Astrocyte (in vitro differentiated cells and primary cell): Measurements from ENCODE around the gene EMC6. TPM values are rescaled to one million over a fixed set of nuclear protein-coding genes. Genes with fewer than 3 reads are reported as not detected.

ENCODE experiments used
- DNase-seq: peaks from one replicate; pipeline ENCODE4 v3.0.0-alpha.2; 2010; ENCODE audit warnings: low read depth
- FAIRE-seq: peaks from 2 replicates; lab custom pipeline; 2011; peaks lifted over from hg19 to GRCh38; lab: Jason Lieb, UNC
- H2AFZ ChIP-seq: 2 replicates; pipeline ENCODE4 v1.6.0; 2012; ENCODE audit warnings: low read depth, low read length, inconsistent platforms
- H3K27ac ChIP-seq: 2 replicates; pipeline ENCODE4 v1.5.1; 2011; ENCODE audit warnings: low read depth, low read length, inconsistent platforms
- H3K27me3 ChIP-seq: 2 replicates; pipeline ENCODE4 v1.6.0; 2011; ENCODE audit warnings: low read length, inconsistent platforms; ENCODE audit not compliant: insufficient read depth
- H3K36me3 ChIP-seq: 2 replicates; pipeline ENCODE4 v1.5.1; 2011; ENCODE audit warnings: low read length, inconsistent platforms; ENCODE audit not compliant: insufficient read depth
- H3K4me1 ChIP-seq: 2 replicates; pipeline ENCODE4 v1.5.1; 2011; ENCODE audit warnings: low read length, inconsistent platforms; ENCODE audit not compliant: insufficient read depth
- H3K4me2 ChIP-seq: 2 replicates; pipeline ENCODE4 v1.6.0; 2012; ENCODE audit warnings: low read length, inconsistent platforms
- H3K4me3 ChIP-seq: 2 replicates; pipeline ENCODE4 v1.5.1; 2011; ENCODE audit warnings: low read depth, mild to moderate bottlenecking, low read length, inconsistent platforms; ENCODE audit not compliant: insufficient read depth
- H3K79me2 ChIP-seq: 2 replicates; pipeline ENCODE4 v1.6.0; 2012; ENCODE audit warnings: mild to moderate bottlenecking, low read length, inconsistent platforms; ENCODE audit not compliant: insufficient read depth
- H3K9ac ChIP-seq: 2 replicates; pipeline ENCODE4 v1.6.0; 2012; ENCODE audit warnings: mild to moderate bottlenecking, low read length, inconsistent platforms
- H3K9me3 ChIP-seq: 2 replicates; pipeline ENCODE4 v1.5.1; 2012; ENCODE audit warnings: low read depth, mild to moderate bottlenecking, low read length, inconsistent platforms; ENCODE audit not compliant: insufficient read depth
- H4K20me1 ChIP-seq: 2 replicates; pipeline ENCODE4 v1.6.0; 2012; ENCODE audit warnings: low read length, inconsistent platforms; ENCODE audit not compliant: insufficient read depth
- H3K27ac Mint-ChIP-seq: one replicate; pipeline ENCODE4 v1.8.0; 2021; ENCODE audit warnings: mild to moderate bottlenecking, mixed read lengths; ENCODE audit not compliant: unreplicated experiment
- H3K27me3 Mint-ChIP-seq: one replicate; pipeline ENCODE4 v1.8.0; 2021; ENCODE audit warnings: low read depth, mixed read lengths; ENCODE audit not compliant: unreplicated experiment
- H3K36me3 Mint-ChIP-seq: one replicate; pipeline ENCODE4 v1.8.0; 2021; ENCODE audit warnings: low read depth, mixed read lengths; ENCODE audit not compliant: unreplicated experiment
- H3K4me1 Mint-ChIP-seq: one replicate; pipeline ENCODE4 v1.8.0; 2021; ENCODE audit warnings: low read depth, mixed read lengths; ENCODE audit not compliant: unreplicated experiment
- H3K4me3 Mint-ChIP-seq: one replicate; pipeline ENCODE4 v1.8.0; 2021; ENCODE audit warnings: mild to moderate bottlenecking, moderate library complexity, mixed read lengths; ENCODE audit not compliant: unreplicated experiment
- H3K9me3 Mint-ChIP-seq: one replicate; pipeline ENCODE4 v1.8.0; 2021; ENCODE audit warnings: mild to moderate bottlenecking, mixed read lengths; ENCODE audit not compliant: unreplicated experiment
- EZH2 ChIP-seq: IDR thresholded peaks from 2 replicates; pipeline ENCODE4 v1.6.1; 2012; ENCODE audit warnings: mild to moderate bottlenecking, low read length, inconsistent platforms; ENCODE audit not compliant: insufficient read depth
- total RNA-seq: library from RNA; stranded (reverse); gene quantifications from 2 replicates; pipeline ENCODE4 v1.2.1, GENCODE V29; 2021
- TF ChIP-seq, protein P1 (sequence below): IDR thresholded peaks from 2 replicates; pipeline ENCODE4 v1.5.1; 2011; ENCODE audit warnings: low read depth, mild to moderate bottlenecking, inconsistent platforms, low read length, moderate library complexity; ENCODE audit not compliant: insufficient read depth

Gene EMC6
- total RNA-seq, 1 donor from 2014 or later: 52.2 TPM

DNA sequence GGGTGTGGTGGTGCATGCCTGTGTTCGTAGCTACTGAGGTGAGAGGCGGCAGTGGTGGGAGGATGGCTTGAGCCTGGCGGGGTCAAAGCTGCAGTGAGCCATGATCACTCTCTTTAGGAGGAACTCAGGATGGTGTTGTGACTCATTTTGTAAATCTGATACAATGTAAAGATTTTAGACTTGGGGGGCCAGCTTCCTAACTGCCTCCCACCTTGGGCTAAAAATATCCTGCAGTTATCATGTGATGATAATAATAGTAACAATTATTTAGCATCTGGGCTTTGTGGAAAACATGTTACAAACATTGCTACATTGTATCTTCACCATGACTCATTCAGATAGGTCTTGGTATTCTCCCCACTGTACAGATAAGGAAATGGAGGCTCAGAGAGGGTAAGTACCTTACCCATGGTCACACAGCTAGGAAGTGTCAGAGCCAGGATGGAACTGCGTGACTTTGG lies 24.7 kb upstream of the EMC6 start:
- FAIRE-seq (no peak), DNase-seq (no peak)
- Histone ChIP-seq H3K27me3 (no peaks in the 10 kb centered on the region), H2AFZ (no peak overlapping the region), H3K4me1 (no peaks in the 10 kb centered on the region), H4K20me1 (peaks cover 9% of the 10 kb centered on the region), H3K4me3 (no peak overlapping the region), H3K79me2 (no peaks in the 10 kb centered on the region), H3K27ac (no peak overlapping the region), H3K4me2 (no peak overlapping the region), H3K36me3 (peaks cover 5% of the 10 kb centered on the region), H3K9me3 (no peaks in the 10 kb centered on the region), H3K9ac (no peak overlapping the region)
- Mint-ChIP-seq H3K9me3 (no peaks in the 10 kb centered on the region), H3K4me1 (peaks cover 15% of the 10 kb centered on the region), H3K36me3 (peaks cover 16% of the 10 kb centered on the region), H3K27ac (no peak overlapping the region), H3K4me3 (no peak overlapping the region), H3K27me3 (no peaks in the 10 kb centered on the region)
- no peak for TF ChIP-seq EZH2
- TF ChIP-seq, protein P1, sequence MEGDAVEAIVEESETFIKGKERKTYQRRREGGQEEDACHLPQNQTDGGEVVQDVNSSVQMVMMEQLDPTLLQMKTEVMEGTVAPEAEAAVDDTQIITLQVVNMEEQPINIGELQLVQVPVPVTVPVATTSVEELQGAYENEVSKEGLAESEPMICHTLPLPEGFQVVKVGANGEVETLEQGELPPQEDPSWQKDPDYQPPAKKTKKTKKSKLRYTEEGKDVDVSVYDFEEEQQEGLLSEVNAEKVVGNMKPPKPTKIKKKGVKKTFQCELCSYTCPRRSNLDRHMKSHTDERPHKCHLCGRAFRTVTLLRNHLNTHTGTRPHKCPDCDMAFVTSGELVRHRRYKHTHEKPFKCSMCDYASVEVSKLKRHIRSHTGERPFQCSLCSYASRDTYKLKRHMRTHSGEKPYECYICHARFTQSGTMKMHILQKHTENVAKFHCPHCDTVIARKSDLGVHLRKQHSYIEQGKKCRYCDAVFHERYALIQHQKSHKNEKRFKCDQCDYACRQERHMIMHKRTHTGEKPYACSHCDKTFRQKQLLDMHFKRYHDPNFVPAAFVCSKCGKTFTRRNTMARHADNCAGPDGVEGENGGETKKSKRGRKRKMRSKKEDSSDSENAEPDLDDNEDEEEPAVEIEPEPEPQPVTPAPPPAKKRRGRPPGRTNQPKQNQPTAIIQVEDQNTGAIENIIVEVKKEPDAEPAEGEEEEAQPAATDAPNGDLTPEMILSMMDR: no peak

DNA sequence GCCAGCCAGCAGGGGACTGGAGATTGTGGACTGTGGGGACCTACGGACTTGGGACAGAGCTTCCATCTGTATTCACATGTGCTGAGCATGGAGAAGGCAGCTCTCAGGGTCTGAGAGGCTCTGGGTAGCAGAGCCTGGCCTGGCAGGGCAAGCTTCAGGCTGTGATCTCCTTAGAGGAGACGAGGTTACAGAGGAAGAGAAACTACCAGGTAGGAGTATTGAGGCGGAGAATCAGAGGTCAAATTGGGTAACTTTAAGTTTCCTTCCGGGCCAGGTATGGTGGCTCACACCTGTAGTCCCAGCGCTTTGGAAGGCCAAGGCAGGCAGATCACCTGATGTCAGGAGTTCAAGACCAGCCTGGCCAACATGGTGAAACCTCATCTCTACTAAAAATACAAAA lies 23.3 kb upstream of the EMC6 start:
- H3K4me2 ChIP-seq: no peak overlapping the region
- no peak for FAIRE-seq
- no peaks in the 10 kb centered on the region for H3K27me3 Mint-ChIP-seq

DNA sequence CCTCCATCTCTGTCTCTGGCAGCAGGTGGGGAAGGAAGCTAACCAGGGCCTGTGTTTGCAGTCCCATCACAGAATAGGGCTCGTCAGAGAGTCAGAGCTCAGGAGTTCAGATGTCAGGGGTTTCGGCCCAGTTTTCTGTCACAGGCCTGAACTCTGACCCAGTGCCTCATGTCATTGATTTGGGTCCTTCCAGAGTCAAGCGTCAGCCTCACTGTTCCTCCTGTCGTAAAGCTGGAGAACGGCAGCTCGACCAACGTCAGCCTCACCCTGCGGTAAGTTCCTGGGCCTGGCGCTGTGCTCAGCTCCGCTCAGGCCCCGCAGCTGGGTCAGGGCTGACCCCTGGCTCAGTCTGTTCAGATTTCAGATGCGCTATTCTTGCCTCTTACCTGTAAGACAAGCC lies 21.4 kb upstream of the EMC6 start:
- H3K9ac ChIP-seq: no peak overlapping the region
- H3K27ac ChIP-seq: no peak overlapping the region
- no peak for FAIRE-seq
- no peaks in the 10 kb centered on the region for H3K4me1 ChIP-seq
- no peaks in the 10 kb centered on the region for H3K79me2 ChIP-seq
- no peak overlapping the region for H2AFZ ChIP-seq
- H4K20me1 ChIP-seq: peaks cover 9% of the 10 kb centered on the region
- TF ChIP-seq, protein P1: no peak
- TF ChIP-seq EZH2: no peak
- H3K4me2 ChIP-seq: no peak overlapping the region
- no peaks in the 10 kb centered on the region for H3K27me3 ChIP-seq
- H3K4me3 ChIP-seq: no peak overlapping the region
- Mint-ChIP-seq H3K36me3 (peaks cover 21% of the 10 kb centered on the region), H3K27me3 (no peaks in the 10 kb centered on the region), H3K4me1 (peaks cover 5% of the 10 kb centered on the region), H3K4me3 (no peak overlapping the region), H3K27ac (no peak overlapping the region), H3K9me3 (no peaks in the 10 kb centered on the region)
- H3K9me3 ChIP-seq: no peaks in the 10 kb centered on the region
- no peak for DNase-seq
- peaks cover 13% of the 10 kb centered on the region for H3K36me3 ChIP-seq

More for the DNA sequence above, 23.3 kb upstream of the EMC6 start:
- Histone ChIP-seq H3K9me3 (no peaks in the 10 kb centered on the region), H3K79me2 (no peaks in the 10 kb centered on the region), H3K4me1 (no peaks in the 10 kb centered on the region), H3K9ac (no peak overlapping the region), H3K27ac (no peak overlapping the region), H3K27me3 (no peaks in the 10 kb centered on the region), H3K36me3 (peaks cover 13% of the 10 kb centered on the region), H4K20me1 (peaks cover 9% of the 10 kb centered on the region), H2AFZ (no peak overlapping the region), H3K4me3 (no peak overlapping the region)
- no peak for DNase-seq
- H3K4me3 Mint-ChIP-seq: no peak overlapping the region
- peaks cover 8% of the 10 kb centered on the region for H3K4me1 Mint-ChIP-seq
- H3K9me3 Mint-ChIP-seq: no peaks in the 10 kb centered on the region
- no peak for TF ChIP-seq EZH2
- TF ChIP-seq, protein P1: no peak
- H3K27ac Mint-ChIP-seq: no peak overlapping the region
- H3K36me3 Mint-ChIP-seq: peaks cover 18% of the 10 kb centered on the region
